ENCODE measurements around the gene ADCY3. TPM values are rescaled to one million over a fixed set of nuclear protein-coding genes. Genes with fewer than 3 reads are reported as not detected.

ADCY3 gene
- total and polyA plus RNA-seq, 2 of the 13 experiments (the other 11 are each of a cell fraction or from before 2014, with no cell fraction given), result 0.11 to 0.61 TPM

DNA sequence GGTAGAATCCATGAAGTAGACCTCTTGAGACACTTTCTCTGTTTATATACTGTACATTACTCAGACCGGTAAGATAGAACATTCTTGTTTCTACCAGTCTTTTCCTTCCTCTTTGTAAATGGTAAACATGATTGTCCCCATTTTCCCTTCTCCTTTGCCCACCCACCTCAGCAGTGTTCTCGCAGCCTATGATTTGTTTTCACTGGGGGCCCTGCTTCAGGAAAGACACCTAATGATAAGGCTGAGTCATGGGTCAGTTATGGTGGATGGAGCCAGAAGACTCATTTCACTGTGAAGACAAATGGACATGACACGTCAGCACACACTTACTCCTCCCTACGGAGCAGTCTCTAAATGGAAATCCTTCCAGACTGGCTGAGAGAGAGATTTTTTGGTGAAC, 103.2 kb downstream of the ADCY3 start:
- FAIRE-seq, result no peak
- H3K36me3 ChIP-seq (replicated peaks in 1 of 2; ENCODE audit: control insufficient read depth in 1 of 2, insufficient read depth in 2 of 2, low read length in 2 of 2), result peaks cover 30 to 77% of the 10 kb centered on the region in 2 experiments
- CTCF ChIA-PET (ENCODE audit: low intra/inter-chr PET ratio, low total read pairs), result no interaction called here
- H3K9ac ChIP-seq (ENCODE audit: insufficient read depth, low read depth, low read length), result no peak overlapping the region
- intact Hi-C loops (cut with micrococcal nuclease; ENCODE audit: unreplicated experiment), result no loop called here
- peaks cover 18% of the 10 kb centered on the region for H3K4me1 ChIP-seq (ENCODE audit: insufficient read depth, low read length)
- H3K27ac ChIP-seq (ENCODE audit: extremely low read length, insufficient read depth, low read length), result no peak overlapping the region
- no TSS peak for BruUV-seq (replicated peaks)
- peaks cover 20% of the 10 kb centered on the region for H3K79me2 ChIP-seq (ENCODE audit: insufficient read depth, low read length)
- H3K4me3 ChIP-seq (replicated peaks in 1 of 3; ENCODE audit: insufficient read depth in 1 of 3, low read depth in 2 of 3, low read length in 3 of 3), result no peak overlapping the region
- ATAC-seq, result no peak
- no peaks in the 10 kb centered on the region for H3K9me3 ChIP-seq (ENCODE audit: low read length)
- in situ Hi-C loops (cut with HindIII; ENCODE audit: extremely low pct_ligation_motif_present, low pct_unique_long_range_greater_than_20kb), result no loop called here
- WGBS (ENCODE audit: low lambda C conversion rate), result 95% methylated on average over 4 of the region's 4 CpGs
- POLR2A ChIA-PET, result no interaction called here
- H3K4me2 ChIP-seq (ENCODE audit: low read depth, low read length), result no peak overlapping the region
- DNase-seq (ENCODE audit: low spot score), result no peak
- H2AFZ ChIP-seq (ENCODE audit: low read length), result no peak overlapping the region
- H4K20me1 ChIP-seq (ENCODE audit: insufficient read depth, low read length), result no peaks in the 10 kb centered on the region
- no peaks in the 10 kb centered on the region for H3K27me3 ChIP-seq (ENCODE audit: control insufficient read depth in 1 of 2, insufficient read depth in 2 of 2, low read length in 2 of 2)
- TF ChIP-seq RBM22 (optimal IDR thresholded peaks at IDR 0.05; ENCODE audit: low read length) (peak; percentile 36), ZNF878 (CRISPR knock-in tag; IDR thresholded peaks at IDR 0.05) (no peak)
- TF ChIP-seq, protein P1, sequence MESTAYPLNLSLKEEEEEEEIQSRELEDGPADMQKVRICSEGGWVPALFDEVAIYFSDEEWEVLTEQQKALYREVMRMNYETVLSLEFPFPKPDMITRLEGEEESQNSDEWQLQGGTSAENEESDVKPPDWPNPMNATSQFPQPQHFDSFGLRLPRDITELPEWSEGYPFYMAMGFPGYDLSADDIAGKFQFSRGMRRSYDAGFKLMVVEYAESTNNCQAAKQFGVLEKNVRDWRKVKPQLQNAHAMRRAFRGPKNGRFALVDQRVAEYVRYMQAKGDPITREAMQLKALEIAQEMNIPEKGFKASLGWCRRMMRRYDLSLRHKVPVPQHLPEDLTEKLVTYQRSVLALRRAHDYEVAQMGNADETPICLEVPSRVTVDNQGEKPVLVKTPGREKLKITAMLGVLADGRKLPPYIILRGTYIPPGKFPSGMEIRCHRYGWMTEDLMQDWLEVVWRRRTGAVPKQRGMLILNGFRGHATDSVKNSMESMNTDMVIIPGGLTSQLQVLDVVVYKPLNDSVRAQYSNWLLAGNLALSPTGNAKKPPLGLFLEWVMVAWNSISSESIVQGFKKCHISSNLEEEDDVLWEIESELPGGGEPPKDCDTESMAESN (CRISPR knock-in tag; conservative IDR thresholded peaks at IDR 0.05), result no peak

DNA sequence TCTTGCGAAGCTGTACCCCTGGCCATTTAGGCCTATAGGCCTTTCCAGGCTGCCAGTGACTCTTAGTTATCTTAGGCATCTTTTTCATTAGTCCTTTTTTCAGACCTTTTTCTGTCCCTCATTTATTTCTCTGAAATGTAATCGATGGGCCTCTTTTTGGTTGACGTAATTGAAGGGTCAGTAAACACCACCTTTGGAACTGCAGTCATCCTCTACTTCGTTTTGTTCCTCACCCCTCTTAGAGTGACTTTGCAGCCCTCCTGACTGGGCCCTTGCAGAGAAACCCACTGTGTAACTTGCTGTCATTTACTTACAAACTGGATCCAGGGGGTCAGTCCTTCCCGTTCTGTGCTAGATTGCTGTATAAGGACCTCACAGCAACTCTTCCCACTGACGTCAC, 103.6 kb downstream of the ADCY3 start:
- FAIRE-seq (no peak), DNase-seq (ENCODE audit: low spot score) (no peak), ATAC-seq (no peak)
- Histone ChIP-seq H3K4me2 (ENCODE audit: low read depth, low read length) (no peak overlapping the region), H3K9me3 (ENCODE audit: low read length) (no peaks in the 10 kb centered on the region), H3K27me3 (ENCODE audit: control insufficient read depth in 1 of 2, insufficient read depth in 2 of 2, low read length in 2 of 2) (no peaks in the 10 kb centered on the region), H3K4me1 (ENCODE audit: insufficient read depth, low read length) (peaks cover 18% of the 10 kb centered on the region), H3K36me3 (replicated peaks in 1 of 2; ENCODE audit: control insufficient read depth in 1 of 2, insufficient read depth in 2 of 2, low read length in 2 of 2) (peaks cover 30 to 77% of the 10 kb centered on the region in 2 experiments), H3K9ac (ENCODE audit: insufficient read depth, low read depth, low read length) (no peak overlapping the region), H3K27ac (ENCODE audit: extremely low read length, insufficient read depth, low read length) (no peak overlapping the region), H4K20me1 (ENCODE audit: insufficient read depth, low read length) (no peaks in the 10 kb centered on the region), H3K4me3 (replicated peaks in 1 of 3; ENCODE audit: insufficient read depth in 1 of 3, low read depth in 2 of 3, low read length in 3 of 3) (no peak overlapping the region), H3K79me2 (ENCODE audit: insufficient read depth, low read length) (peaks cover 22% of the 10 kb centered on the region), H2AFZ (ENCODE audit: low read length) (no peak overlapping the region)
- ChIA-PET CTCF (ENCODE audit: low intra/inter-chr PET ratio, low total read pairs) (no interaction called here), POLR2A (no interaction called here)
- BruUV-seq (replicated peaks), result no TSS peak
- in situ Hi-C loops (cut with HindIII; ENCODE audit: extremely low pct_ligation_motif_present, low pct_unique_long_range_greater_than_20kb), result no loop called here
- WGBS (ENCODE audit: low lambda C conversion rate), result 82% methylated on average over 6 of the region's 6 CpGs
- intact Hi-C loops (cut with micrococcal nuclease; ENCODE audit: unreplicated experiment), result no loop called here
- TF ChIP-seq, protein P2, sequence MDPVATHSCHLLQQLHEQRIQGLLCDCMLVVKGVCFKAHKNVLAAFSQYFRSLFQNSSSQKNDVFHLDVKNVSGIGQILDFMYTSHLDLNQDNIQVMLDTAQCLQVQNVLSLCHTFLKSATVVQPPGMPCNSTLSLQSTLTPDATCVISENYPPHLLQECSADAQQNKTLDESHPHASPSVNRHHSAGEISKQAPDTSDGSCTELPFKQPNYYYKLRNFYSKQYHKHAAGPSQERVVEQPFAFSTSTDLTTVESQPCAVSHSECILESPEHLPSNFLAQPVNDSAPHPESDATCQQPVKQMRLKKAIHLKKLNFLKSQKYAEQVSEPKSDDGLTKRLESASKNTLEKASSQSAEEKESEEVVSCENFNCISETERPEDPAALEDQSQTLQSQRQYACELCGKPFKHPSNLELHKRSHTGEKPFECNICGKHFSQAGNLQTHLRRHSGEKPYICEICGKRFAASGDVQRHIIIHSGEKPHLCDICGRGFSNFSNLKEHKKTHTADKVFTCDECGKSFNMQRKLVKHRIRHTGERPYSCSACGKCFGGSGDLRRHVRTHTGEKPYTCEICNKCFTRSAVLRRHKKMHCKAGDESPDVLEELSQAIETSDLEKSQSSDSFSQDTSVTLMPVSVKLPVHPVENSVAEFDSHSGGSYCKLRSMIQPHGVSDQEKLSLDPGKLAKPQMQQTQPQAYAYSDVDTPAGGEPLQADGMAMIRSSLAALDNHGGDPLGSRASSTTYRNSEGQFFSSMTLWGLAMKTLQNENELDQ (CRISPR knock-in tag; IDR thresholded peaks at IDR 0.05; ENCODE audit: borderline replicate concordance), result no peak
- no peak for TF ChIP-seq PLRG1 (conservative IDR thresholded peaks at IDR 0.05)
- TF ChIP-seq, protein P3, sequence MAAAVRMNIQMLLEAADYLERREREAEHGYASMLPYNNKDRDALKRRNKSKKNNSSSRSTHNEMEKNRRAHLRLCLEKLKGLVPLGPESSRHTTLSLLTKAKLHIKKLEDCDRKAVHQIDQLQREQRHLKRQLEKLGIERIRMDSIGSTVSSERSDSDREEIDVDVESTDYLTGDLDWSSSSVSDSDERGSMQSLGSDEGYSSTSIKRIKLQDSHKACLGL (CRISPR knock-in tag; IDR thresholded peaks at IDR 0.05), result no peak
- TF ChIP-seq HDAC1 (CRISPR knock-in tag; IDR thresholded peaks at IDR 0.05), result no peak
- no peak for TF ChIP-seq FOXC1 (CRISPR knock-in tag; IDR thresholded peaks at IDR 0.05; ENCODE audit: borderline replicate concordance)
- TF ChIP-seq ZNF619 (CRISPR knock-in tag; IDR thresholded peaks at IDR 0.05), result no peak
- no peak for TF ChIP-seq AHR (CRISPR knock-in tag; IDR thresholded peaks at IDR 0.05)
- no peak for TF ChIP-seq RBM22 (optimal IDR thresholded peaks at IDR 0.05; ENCODE audit: low read length)
- TF ChIP-seq, protein P4, sequence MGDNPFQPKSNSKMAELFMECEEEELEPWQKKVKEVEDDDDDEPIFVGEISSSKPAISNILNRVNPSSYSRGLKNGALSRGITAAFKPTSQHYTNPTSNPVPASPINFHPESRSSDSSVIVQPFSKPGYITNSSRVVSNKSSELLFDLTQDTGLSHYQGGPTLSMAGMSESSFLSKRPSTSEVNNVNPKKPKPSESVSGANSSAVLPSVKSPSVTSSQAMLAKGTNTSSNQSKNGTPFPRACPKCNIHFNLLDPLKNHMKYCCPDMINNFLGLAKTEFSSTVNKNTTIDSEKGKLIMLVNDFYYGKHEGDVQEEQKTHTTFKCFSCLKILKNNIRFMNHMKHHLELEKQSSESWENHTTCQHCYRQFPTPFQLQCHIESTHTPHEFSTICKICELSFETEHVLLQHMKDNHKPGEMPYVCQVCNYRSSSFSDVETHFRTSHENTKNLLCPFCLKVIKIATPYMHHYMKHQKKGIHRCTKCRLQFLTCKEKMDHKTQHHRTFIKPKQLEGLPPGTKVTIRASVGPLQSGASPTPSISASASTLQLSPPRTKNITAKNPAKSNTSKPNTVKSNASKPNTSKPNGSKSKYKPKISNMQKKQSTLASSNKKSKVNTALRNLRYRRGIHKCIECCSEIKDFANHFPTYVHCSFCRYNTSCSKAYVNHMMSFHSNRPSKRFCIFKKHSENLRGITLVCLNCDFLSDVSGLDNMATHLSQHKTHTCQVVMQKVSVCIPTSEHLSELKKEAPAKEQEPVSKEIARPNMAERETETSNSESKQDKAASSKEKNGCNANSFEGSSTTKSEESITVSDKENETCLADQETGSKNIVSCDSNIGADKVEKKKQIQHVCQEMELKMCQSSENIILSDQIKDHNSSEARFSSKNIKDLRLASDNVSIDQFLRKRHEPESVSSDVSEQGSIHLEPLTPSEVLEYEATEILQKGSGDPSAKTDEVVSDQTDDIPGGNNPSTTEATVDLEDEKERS (CRISPR knock-in tag; IDR thresholded peaks at IDR 0.05), result no peak

Data from HepG2 (cell line).